HEK293T (cell line): ENCODE data around the gene ZNF200.

Experiments used
- FOXK2 ChIP-seq: fragments of 450-650 bp; IDR thresholded peaks from 2 replicates; pipeline ENCODE4 v1.6.1; 2016; ENCODE audit warnings: mild to moderate bottlenecking
- FOXM1 ChIP-seq: fragments of 450-650 bp; IDR thresholded peaks from 2 replicates; pipeline ENCODE4 v1.6.1; 2017; ENCODE audit warnings: mild to moderate bottlenecking, borderline replicate concordance
- HDGF ChIP-seq: fragments of 450-650 bp; IDR thresholded peaks from 2 replicates; pipeline ENCODE4 v1.6.1; 2017; ENCODE audit warnings: antibody characterized with exemption, borderline replicate concordance
- NFRKB ChIP-seq: fragments of 450-650 bp; IDR thresholded peaks from 2 replicates; pipeline ENCODE4 v1.6.1; 2016; ENCODE audit warnings: mild to moderate bottlenecking, moderate library complexity
- SUZ12 ChIP-seq: fragments of 450-650 bp; IDR thresholded peaks from 2 replicates; pipeline ENCODE4 v1.6.1; 2016; ENCODE audit warnings: mild to moderate bottlenecking
- ZNF384 ChIP-seq: fragments of 450-650 bp; IDR thresholded peaks from 2 replicates; pipeline ENCODE4 v1.6.1; 2016

DNA sequence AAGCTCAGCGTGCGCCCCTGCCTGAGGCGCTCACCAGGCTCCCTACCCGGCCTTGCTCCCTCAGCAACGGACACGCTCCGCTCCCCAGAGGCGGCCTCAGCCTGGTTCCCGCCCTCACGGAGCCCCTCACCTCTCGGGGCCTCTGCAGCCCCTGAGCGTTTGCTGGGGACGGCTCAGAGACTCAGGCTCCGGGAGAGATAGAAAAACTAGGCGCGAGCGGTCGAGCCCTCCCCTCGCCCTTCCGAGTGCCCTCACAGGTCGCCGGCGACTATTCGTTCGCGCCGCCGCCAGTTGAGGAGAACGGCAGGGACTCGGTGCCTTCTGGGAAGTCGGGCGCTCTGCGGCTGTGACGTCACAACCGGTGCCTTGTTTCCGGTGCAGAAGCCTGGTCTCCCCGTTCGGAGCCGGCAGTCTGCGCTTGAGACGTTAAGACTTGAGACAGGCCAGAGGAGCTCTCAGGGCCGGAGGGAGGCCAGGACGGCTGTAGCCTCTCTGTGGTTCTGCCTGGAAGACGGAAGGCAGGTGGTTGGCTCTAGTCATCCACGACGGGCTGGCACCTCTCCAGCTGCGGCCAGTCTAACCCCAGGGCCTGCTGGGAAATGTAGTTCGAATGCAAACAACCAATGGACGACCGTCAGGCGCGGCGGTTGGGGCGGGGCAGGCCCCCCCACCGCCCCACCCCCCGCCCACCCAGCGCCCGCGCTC, at the start of gene ZNF200:
- TF ChIP-seq HDGF (no peak), NFRKB (no peak), ZNF384 (no peak), FOXK2 (no peak), FOXM1 (no peak), SUZ12 (no peak)
